NCI-H446 (cell line): ENCODE data around the gene GBF1.

Experiments
- DNase-seq, 2 experiments: peaks; one replicate each; lab custom pipeline; 2025; lab: John Stamatoyannopoulos, UW

Gene GBF1

DNA sequence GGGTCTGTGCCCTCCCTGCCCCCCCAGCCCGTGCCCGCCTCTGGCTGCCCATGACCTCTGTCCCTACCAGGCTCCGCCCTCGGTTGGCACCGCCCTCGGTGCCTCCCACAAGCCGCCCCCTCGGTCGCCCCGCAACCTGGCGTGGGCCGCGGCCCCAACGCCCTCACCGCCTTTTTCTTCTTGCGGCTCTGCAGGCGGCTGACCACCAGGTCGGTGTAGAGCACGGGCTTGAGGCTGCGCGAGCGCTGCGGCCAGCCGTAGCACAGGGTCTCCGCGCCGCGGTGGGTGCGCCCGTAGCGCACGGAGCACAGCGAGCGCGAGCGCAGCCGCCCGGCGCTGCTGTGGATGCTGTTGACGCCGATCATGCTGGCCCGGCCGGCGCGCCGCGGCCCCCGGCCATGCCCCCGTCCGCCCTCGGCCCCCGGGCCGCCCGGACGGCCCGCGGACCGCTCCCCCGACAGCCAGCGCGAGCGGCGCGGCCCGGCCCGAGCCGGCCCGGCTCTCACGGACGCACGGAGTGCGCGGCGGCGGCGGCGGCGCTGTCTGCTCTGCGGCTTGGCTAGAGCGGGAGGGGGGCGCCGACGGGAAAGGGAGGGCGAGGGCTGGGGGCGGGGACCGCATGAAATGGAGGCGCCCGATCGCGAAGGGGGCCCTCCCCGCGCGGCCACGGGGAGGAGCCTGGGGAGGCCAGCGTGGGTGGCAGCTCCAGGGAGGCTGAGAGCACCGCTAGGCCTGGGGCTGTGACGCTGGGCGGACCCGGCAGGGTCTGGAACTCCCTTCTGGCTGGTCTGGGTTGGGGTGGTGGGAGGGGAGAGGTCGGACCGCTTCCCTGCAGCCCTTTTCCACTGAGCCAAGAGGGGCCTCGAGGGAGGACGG lies 163.6 kb downstream of the GBF1 start:
- DNase-seq, result no peak

DNA sequence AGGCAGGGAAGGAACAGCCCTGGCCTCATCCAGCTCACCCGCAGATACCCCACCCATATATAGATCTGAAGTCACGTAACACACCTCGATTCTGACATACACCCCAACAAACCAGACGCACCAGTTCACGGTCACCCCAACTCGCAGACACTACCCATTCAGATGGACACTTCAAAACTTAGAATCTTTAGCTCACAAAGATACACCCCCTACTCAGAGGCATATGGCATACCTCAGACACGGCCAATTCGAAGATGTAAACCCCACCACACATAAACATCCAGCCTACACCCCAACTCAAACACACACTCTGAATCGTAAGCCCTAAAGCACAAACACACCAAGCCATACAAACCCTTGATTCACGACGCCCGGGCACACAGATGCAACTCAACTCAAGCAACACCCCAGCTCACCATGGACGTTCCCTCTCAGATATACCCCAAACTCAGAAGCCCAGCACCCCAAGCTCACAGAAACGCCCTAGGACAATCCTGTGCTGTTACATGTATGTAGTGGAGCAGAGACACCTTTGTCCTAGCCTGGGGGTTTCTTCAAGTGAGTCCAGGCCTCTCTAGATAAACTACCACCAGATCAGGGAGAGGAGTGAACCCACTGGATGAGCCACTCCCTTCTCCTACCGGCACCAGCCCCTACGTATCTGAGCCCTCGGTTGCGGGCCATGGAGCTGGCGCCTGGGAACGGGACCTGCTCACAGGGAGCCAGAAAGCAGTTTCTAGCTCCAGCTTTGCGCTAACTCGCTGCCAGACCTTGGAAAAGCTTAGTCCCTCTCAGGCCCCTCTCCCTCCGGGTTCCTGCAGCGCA lies 164.5 kb downstream of the GBF1 start:
- DNase-seq, result no peak

DNA sequence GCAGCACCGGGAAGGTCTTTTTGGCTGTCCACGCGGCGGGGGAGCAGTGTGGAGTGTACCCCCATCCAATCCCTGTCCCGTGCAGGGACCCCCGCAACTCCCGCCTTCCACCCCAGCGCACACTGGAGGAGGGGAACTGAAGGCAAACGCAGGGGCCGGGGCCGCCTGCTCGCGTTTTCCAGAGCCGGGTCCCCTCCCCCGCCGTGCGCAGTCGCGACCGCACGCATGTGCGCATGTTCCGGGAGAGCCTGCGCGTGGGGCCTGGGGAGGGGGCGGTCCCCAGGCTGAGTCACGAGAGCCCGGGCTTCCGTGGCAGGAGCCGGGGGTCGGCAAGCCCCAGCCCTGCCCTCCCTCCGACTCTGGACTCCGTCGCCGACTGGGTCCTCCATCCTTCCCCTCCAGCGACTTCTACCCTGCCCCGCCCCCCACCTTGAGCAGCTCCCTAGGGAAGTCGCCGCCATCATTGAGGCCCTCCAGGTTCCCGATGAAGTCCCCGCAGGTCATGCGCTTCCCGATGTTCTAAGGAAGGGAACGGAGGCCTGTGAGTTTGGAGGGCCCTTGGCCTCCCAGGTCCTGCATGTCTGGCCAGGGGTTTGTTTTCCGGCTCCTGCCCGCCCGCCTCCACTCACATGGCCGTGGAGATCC lies 165.2 kb downstream of the GBF1 start:
- no peak for DNase-seq

DNA sequence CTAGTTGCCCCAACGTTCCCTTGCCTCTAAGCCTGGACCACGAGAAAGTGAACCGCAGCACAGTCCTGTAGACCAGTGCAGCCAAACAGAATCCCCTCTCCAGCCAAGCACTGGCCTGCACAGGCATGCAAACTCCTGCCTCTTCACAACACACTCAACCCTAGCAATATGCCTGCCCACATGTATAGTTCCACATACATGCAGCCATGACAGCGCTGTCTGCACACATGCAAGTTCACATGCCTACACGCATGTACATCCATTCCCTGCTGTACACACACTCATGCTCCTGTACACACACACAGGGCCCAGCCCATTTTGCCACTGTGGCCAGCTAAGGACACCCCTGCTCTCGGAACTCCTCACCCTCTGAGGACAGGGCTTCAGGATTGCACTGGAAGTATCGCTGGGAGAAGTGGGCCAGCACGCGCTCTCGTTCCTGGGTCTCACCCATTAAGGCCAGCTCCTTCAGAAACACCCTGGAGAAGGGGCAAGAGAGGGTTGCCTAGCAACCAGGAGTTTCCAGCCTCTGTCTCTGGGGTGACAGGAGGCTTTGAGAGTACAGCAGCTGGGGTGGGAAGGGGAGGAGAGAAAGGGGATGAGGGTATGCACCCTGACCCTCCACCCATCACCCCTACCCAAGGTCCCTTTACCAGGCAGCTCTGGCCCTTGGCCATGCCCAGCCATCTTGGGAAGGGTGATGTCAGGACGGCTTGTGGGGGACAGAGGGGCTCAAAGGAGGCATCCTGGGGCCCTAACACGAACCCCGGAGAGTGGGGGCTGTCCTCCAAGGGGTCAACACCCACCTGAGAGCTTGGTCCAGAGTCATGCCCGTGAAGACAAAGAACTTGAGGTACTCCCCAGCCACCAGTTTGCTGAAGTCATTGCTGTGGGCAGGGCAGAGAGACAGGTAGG lies 166.3 kb downstream of the GBF1 start:
- DNase-seq, result no peak

DNA sequence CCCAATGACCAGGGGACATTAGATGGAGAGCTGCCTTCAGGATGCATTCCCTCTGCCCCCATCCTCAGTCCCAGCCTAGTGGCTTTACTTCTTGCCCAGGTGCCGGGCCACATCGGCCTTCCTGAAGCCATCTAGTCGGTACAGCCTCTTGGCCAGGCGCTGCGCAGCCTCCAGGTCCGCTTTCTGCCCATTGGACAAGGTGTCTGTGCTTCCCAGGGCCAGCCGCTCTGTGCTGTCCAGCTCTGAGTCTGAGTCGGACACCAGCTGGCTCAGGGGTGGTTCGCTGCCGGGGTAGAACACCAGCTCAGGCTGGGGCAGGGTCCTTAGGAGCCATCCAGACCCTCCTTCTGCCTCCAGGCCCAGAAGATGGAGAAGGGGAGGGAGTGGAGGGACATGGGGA lies 167.0 kb downstream of the GBF1 start:
- DNase-seq, result no peak

DNA sequence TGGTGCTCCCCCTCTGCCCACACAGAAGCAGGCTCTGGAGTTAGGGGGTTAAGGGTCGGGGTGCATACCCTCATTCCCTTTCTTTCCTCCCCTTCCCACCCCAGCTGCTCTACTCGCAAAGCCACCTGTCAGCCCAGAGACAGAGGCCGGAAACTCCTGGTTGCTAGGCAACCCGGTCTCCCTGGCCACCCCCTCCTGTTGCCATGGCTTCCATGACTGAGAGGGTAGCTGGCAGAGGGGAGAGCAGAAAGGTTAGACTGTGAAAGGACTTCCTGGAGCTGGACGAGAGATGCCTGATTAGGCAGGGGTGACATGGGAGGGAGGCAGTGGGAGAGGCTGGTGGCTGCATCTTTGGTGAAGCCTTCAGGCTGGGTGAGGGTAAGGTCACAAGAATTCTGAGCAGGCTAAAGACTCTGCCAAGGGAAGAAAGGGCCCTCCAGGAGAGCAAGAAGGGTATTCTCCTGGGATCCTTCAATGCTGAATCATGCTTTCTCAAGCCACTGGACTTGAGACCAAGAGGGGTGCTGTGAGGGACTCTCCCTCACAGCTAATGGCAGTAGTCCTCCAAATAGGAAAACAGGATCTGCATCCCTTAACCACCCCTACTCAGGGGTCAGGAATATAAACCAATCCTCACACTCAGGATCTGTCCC lies 167.8 kb downstream of the GBF1 start:
- DNase-seq, result no peak

DNA sequence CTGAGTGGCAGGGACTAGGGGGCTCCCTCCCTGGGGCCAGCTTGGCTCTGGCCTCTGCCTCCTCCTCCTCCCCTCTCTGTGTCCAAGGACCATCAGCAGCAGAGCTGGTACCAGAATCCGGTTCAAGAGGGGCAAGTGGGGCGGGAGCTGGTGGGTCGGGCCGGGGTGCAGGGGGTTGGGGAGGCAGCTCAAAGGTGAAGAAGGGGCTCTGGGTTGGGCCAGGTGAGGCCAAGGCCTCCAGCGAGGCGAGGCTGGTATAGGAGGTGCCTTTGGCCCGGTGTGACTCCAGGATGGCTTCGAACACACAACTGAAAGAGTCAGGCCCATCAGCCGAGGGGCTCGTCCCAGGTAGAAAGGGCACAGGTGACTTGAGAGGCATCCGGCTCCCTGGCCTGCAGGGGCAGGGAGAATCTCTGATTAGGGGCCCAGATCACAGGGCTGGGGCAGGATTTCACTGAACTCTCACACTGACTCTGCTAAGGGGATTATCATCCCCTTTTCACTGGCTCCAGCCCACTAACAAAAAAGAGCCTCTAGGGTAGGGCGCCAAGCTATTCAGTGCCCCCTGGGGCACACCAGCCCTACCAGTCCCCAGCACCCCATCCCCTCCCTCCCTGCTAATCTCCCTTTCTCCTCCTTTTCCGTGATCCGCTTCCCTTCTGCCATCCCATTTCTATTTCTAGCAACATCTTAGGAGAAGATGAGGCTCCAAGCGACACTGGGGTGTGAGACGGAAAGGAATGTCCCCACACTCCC lies 168.7 kb downstream of the GBF1 start:
- no peak for DNase-seq

DNA sequence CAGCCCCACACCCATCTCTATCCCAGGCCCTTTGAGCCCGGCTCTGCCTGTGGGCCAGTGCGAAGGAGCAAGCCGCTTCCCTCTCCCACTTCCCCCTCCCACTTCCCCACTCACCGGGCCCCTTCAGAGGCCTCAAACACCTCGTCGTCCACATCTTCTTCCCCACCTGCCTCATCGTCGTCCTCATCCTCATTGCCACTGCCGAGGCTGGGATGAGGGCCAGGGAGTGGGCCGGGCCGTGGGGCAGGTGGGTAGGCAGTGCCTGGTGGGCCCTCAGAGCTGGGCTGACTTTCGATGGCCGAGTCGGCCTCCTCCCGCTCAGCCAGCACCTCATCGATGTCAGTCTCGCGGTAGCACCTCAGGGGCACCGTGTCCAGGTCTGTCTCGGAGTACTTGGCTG lies 169.4 kb downstream of the GBF1 start:
- no peak for DNase-seq

DNA sequence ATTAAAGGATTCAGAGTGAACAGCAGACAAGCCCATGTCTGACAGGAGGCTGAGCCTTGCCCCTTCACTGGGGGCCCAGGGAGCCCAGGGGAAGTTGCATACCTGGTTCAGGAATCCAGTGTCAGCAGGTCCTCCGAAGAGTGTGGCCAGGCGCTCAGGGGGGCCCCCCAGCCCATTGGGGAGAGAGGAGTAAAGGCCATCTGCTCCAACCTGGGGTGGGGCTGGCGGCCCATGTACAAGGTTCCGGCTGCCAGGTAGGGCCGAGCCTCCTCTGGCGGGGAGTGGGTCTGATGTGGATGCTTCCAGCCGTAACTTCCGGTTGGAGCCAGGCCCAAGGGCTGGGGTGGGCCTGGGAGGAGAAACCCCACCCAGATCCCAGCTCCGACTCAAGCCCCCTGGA lies 171.0 kb downstream of the GBF1 start:
- DNase-seq, result no peak

DNA sequence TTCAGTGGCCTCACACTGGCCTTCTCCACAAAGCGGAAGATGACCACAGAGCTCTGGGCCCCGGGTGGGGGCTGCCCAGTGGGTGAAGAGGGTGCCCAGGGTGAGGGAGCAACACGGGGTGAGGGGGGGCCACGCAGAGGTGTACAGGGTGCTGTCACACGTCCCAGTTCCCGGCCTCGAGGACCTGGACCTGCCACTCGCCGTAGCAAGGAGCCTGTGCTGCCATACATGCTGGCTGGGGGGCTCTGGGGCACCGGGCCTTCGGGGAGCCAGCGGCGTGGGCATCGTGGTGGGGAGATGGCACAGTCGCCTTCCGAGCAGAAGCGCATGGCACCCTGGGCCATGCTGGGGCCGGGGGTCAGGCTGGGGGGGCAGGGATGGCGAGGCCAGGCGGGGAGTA lies 171.4 kb downstream of the GBF1 start:
- no peak for DNase-seq

DNA sequence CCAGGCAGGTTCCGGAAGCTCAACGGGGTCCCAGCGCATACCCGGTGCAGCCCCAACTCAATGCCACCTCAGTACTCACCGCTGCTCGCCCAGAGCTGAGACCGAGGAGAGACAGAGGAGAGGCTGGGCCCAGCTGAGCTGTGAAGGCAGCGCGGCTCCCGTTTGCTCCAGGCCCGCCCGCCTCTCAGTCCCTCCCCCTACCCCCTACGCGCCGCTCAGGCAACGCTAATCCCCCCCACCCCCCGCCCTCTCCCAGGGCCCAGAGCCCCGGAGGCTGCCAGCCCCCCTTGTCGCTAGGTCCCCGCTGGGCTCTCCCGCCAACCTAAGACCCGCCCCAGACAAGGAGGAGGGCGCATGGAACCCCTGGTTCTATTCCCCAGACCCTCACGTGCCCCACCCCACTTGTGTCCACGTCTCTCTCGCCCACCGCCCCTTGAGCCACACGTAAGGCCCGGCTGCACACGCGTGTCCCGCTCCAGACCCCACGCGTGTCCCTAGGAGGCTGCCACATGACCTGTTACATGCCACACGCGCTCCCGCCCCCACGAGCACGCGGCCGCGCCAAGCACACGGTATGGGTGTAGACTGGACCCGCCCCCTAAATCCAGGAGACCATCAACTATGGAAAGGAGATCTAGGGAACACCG lies 173.4 kb downstream of the GBF1 start, which contains the start of gene PSD:
TSS of gene PSD (minus strand) at position 164 of the 647 bp plus-strand sequence. CDS start 1,747 bp downstream, outside the sequence.
- DNase-seq, result peak; percentile 58 to 70

DNA sequence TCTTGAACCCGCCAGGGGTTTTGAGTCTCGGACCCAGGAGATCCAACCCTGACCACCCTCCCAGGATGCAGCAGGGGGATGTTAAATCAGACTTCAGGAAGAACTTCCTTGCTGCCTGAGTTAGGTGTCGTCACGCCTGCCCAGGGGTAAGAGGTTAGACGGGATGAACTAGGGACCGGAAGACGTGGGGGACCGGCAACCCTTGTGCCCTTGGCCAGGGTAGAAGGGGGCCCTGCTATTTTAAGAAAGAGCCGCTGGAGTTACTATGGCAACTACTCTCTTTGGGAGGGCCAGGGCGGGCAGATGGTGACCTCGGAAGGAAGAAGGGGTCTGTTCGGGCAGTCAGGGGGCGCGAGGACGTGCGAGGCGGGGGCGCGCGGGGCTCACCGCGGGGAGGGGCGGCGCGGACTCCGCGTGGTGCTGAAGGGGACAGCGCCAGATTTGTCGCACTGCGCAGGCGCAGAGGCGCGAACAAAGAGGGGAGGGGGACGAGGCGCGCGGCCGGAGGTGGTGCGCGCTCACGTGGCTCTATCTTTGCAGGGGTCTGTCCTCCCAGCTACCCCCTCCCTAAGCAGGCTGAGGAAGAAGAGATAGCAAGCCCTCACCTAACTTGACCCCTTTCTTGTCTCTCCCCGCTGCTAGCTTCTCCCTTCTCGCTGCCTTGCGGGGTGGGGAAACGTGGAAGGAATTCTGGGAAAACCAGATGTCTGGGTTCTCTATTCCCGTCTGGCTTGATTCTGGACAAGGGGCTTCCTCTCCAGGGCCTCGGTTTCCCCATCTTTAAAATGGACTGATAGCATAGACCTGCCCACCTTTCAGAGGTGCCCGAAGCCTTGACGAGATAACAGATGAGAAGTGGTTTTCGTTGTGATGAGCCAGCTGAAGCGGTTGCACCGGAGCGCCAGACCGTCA lies 174.2 kb downstream of the GBF1 start:
- peak; percentile 46 to 70 for DNase-seq

DNA sequence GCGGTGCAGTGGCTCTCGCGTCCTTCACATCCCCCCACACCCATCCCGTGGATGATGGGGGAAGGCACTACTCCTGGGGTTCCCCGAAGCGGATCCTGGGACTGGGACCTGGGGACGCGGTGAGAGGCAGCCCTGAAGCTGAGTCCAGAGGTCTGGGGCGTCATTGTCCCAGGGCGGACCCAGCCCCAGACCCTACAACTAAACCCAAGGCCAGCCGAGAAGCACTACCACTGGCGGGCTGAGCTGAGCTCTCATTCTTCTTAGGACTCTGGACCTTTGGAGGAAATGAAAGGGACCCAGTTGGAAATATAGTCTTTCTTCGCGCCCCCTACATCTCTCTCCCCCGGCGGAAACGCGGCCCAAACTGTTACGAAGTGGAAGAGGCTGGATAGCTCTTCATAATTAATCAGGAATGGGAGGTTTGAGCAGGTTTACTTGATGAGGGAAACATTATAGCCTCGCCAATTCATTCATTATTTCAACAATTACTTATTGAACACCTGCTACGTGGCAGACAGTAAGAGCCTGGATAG lies 174.9 kb downstream of the GBF1 start:
- DNase-seq, result no peak

DNA sequence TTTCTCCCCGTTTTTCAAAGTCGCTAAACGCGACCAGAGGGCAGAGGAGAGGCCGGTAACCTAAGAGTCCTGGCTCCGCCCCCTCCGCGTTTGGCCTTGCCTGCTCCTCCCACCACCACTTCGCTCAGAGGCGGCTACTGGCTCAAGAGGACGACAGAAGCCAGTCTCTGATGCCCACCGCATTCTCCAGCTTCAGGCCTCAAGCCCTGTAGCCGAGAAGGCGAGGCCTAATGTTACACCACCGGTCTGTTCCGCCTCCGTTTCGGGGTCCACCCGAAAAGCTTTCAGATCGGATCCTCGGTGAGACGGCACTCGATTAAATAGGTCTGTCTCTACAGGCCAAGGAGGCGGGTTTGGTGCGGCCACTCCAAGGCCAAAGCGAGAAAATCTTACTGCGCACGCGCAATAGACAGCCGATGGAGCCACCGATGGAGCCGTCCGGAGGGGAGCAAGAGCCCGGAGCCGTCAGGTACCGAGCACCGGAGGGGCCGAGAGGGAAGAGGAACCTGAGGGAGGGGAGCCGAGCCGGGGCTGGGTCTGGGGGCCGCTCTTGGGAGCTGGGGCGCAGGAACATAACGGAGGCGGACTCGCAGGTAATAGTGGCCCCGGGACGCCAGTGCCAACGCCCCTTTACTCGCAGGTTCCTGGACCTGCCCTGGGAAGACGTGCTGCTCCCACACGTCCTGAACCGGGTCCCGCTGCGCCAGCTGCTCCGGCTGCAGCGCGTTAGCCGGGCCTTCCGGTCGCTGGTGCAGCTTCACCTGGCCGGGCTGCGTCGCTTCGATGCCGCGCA lies 175.6 kb downstream of the GBF1 start, which contains the start of gene FBXL15:
TSS of gene FBXL15 (plus strand) at position 123 of the 793 bp plus-strand sequence. CDS start at position 417, 294 bp downstream.
- peak; percentile 77 to 95 for DNase-seq

DNA sequence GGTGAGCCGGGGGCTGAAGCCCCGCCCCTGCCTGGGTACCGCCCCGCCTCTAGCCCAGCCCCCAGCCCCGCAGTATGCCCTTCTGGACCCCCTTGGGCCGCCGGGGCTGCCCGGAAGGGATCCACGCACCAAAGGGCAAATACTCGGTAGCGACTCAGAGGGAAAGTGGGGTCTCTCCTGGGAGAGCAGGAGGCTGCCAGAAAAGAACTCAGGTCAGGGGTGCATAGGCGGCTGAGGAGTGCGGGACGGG lies 176.1 kb downstream of the GBF1 start:
- DNase-seq, result no peak

DNA sequence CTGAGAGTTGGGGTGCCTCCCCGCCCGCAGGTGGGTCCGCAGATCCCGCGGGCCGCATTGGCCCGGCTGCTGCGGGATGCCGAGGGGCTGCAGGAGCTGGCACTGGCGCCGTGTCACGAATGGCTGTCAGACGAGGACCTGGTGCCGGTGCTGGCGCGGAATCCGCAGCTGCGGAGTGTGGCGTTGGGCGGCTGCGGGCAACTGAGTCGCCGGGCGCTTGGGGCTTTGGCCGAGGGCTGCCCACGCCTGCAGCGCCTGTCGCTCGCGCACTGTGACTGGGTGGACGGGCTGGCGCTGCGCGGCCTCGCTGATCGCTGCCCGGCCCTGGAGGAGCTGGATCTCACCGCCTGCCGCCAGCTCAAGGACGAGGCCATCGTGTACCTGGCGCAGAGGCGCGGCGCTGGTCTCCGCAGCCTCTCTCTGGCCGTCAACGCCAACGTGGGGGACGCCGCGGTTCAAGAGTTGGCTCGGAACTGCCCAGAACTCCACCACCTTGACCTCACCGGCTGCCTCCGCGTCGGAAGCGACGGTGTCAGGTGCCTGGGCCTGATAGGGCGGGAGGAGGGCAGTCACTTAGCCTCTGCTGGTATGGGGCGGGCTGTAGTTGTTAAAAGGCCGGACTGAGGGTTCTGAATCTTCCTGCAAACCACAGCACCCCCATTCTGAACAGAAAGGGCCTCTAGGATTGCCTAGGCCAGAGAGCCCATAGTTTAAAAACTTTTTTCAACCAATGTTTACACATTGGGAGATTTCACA lies 176.6 kb downstream of the GBF1 start:
- no peak for DNase-seq
